AG04450 (cell line): Measurements from ENCODE around the gene NCOA3. TPM values are rescaled to one million over a fixed set of nuclear protein-coding genes. Genes with fewer than 3 reads are reported as not detected.
"Not testable (repeated sequence)": the region's sequence is repeated elsewhere in the genome, so short reads cannot be mapped to it uniquely, and the experiment has no call there.

Experiments
- CTCF ChIA-PET: fragments of 300-600, 350-600 bp; formaldehyde crosslinking; extraction: SDS; loops from one replicate; lab custom pipeline; 2022; ENCODE audit warnings: antibody characterized with exemption, inconsistent platforms; lab: Charles Lee
- POLR2A ChIA-PET: fragments of 350-600 bp; formaldehyde crosslinking; extraction: SDS; loops from one replicate; lab custom pipeline; 2021; ENCODE audit warnings: antibody characterized with exemption, inconsistent platforms; lab: Yijun Ruan, JAX
- DNase-seq: peaks from one replicate; pipeline ENCODE4 v3.0.0-alpha.2; 2011; ENCODE audit warnings: low read depth, low spot score
- H3K27ac ChIP-seq: one replicate; pipeline ENCODE4 v1.5.1; 2012; ENCODE audit warnings: low read depth, low read length, control low read depth
- H3K27me3 ChIP-seq: one replicate; pipeline ENCODE4 v1.6.0; 2012; ENCODE audit warnings: low read length; ENCODE audit not compliant: control insufficient read depth, insufficient read depth
- H3K4me3 ChIP-seq: 2 replicates; pipeline ENCODE4 v1.5.1; 2011; ENCODE audit warnings: mild to moderate bottlenecking, low read depth, low read length, control low read depth
- H3K9me3 ChIP-seq: 2 replicates; pipeline ENCODE4 v1.5.1; 2012; ENCODE audit warnings: low read length; ENCODE audit not compliant: control insufficient read depth, insufficient read depth
- polyA plus RNA-seq: library from polyadenylated mRNA; depleted of rRNA; stranded (reverse); fragments of >200 nt; gene quantifications from 2 replicates; pipeline ENCODE4 v1.2.3, GENCODE V29; 2011
- TF ChIP-seq, protein P1 (sequence below): IDR thresholded peaks from 2 replicates; pipeline ENCODE4 v1.5.1; 2011; ENCODE audit warnings: low read depth, low read length, control low read depth, inconsistent platforms

The NCOA3 gene
- polyA plus RNA-seq, 1 experiment = 25.4 TPM

DNA sequence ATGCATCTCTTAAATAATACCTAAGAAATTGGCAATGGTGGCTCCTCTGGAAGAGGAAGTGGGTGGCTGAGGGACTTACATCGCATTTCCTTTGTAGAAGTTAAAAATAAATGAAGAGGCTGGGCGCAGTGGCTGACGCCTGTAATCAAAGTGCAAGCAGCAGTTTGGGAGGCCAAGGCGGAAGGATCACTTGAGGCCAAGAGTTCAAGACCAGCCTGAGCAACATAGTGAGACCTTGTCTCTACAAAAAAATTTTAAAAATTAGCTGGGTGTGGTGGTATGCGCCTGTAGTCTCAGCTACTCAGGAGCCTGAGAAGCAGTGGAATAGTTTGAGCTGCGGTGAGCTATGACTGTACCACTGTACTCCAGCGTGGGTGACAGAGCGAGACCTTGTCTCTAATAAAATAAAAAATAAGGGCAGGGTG lies 12.2 kb upstream of the NCOA3 start:
- POLR2A ChIA-PET = no interaction called here
- Histone ChIP-seq H3K9me3 (no peaks in the 10 kb centered on the region), H3K4me3 (no peak overlapping the region), H3K27me3 (no peaks in the 10 kb centered on the region), H3K27ac (no peak overlapping the region)
- CTCF ChIA-PET = no interaction called here
- no peak for DNase-seq
- TF ChIP-seq, protein P1, sequence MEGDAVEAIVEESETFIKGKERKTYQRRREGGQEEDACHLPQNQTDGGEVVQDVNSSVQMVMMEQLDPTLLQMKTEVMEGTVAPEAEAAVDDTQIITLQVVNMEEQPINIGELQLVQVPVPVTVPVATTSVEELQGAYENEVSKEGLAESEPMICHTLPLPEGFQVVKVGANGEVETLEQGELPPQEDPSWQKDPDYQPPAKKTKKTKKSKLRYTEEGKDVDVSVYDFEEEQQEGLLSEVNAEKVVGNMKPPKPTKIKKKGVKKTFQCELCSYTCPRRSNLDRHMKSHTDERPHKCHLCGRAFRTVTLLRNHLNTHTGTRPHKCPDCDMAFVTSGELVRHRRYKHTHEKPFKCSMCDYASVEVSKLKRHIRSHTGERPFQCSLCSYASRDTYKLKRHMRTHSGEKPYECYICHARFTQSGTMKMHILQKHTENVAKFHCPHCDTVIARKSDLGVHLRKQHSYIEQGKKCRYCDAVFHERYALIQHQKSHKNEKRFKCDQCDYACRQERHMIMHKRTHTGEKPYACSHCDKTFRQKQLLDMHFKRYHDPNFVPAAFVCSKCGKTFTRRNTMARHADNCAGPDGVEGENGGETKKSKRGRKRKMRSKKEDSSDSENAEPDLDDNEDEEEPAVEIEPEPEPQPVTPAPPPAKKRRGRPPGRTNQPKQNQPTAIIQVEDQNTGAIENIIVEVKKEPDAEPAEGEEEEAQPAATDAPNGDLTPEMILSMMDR = no peak

DNA sequence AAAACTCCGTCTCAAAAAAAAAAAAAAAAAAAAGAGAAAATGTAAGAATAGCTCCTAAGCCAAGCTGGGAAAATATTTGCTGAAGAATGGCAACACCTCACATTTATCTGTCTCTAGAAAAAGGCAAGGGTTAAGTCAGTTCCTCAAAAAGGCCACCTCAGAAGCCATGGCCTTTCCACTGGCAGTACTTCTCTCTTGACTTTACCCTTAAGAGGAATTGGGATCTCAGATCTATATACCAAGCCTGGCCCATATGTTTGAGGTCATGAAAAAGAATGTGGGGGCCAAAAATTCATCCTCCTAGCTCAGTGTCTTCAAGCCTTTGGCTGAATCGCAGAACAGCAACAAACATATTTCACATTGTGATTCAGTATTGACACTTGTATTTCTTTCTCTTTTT lies 10.9 kb upstream of the NCOA3 start:
- no peaks in the 10 kb centered on the region for H3K9me3 ChIP-seq
- ChIA-PET CTCF (no interaction called here), POLR2A (interaction anchor here (0.8 kb wide), 1 partner anchor 11 kb away, joined by 3 read pairs; the partner anchor contains the start of gene NCOA3)
- TF ChIP-seq, protein P1 = no peak
- H3K27me3 ChIP-seq = no peaks in the 10 kb centered on the region
- no peak overlapping the region for H3K4me3 ChIP-seq
- H3K27ac ChIP-seq = no peak overlapping the region
- no peak for DNase-seq

DNA sequence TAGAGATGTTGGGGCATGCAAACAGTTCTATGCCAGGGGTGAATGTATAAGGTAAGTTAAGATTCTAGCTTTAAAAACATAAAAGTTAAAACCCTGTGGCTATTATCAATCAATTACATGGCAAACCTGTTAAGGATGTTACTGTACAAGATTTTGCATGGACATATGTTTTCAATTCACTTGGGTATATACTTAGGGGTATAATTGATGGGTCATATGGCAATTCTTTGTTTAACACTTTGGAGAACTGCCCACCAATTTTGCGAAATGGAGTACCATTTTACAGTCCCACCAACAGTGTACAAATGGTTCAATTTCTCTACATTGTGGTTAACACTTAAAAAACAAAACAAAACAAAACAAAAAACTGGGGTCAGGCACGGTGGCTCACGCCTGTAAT lies 9.4 kb upstream of the NCOA3 start:
- ChIA-PET CTCF (interaction anchor here (0.7 kb wide), 1 partner anchor 131 kb away, joined by 3 read pairs; no protein-coding TSS in a partner anchor), POLR2A (interaction anchor here (1.9 kb wide), 1 partner anchor 9 kb away, joined by 11 read pairs; the partner anchor contains the start of gene NCOA3)
- no peaks in the 10 kb centered on the region for H3K9me3 ChIP-seq
- TF ChIP-seq, protein P1 = no peak
- no peak overlapping the region for H3K27ac ChIP-seq
- no peaks in the 10 kb centered on the region for H3K27me3 ChIP-seq
- no peak overlapping the region for H3K4me3 ChIP-seq
- no peak for DNase-seq

DNA sequence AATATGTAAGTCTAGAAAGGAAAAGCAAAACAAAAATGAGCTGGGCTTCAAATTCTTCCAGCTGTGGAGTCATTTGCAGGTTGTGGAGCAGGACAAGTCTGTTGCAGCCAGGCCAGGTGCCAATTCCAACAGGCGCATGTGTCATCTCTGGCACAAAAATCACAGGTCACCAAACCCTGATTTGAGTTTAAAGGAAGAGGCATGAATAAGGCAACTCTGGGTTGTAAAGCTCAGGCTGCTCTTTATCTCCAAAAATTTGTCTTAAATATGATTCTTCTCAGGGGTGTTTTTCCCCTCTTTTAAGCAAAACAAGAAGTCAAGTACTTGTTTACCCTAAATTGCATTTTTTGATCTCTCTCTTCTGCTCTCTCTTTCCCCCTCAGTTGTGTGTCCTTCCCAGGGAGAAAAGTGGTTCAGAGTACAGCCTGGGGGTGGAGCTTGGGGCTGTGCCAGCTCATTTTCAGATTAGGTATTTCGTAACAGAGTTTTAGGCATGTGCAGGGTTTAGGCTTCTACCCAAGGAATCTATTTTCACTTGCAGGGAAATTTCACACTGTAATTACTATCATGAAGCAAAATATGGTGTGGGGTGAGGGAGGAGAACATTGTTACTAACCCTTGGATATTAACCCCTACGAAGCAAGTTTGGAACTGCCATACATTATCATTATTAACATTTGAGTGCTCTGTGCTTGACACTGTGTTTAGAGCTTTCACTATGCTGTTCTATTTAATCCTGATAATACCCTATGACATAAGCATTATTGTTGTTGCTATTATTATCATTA lies 8.3 kb upstream of the NCOA3 start:
- TF ChIP-seq, protein P1 = no peak
- Histone ChIP-seq H3K4me3 (no peak overlapping the region), H3K27me3 (no peaks in the 10 kb centered on the region), H3K27ac (no peak overlapping the region), H3K9me3 (no peaks in the 10 kb centered on the region)
- DNase-seq = no peak
- CTCF ChIA-PET = interaction anchor here (1.2 to 1.8 kb wide), 5 partner anchors 8 to 221 kb away, joined by 3 to 11 read pairs (median 9); partner anchors contain the start of gene NCOA3
- POLR2A ChIA-PET = interaction anchor here (0.5 to 1.9 kb wide), 4 partner anchors 8 to 1696 kb away, joined by 4 to 11 read pairs (median 5); partner anchors contain the start of gene NCOA3

DNA sequence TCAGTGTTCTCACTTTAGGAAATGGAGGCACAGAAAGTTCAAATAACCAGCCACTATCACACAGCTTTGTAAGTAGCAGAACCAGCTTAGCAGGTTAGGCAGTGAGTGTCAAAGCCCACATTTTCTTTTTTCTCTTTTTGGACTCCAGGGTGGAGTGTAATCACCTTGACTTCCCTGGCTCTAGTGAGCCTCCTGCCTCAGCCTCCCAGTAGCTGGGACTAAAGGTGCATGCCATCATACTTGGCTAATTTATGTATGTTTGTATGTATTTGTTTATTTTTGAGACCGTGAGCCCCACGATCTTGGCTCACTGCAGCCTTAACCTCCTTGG lies 7.8 kb upstream of the NCOA3 start:
- H3K9me3 ChIP-seq = no peaks in the 10 kb centered on the region
- ChIA-PET POLR2A (interaction anchor here (1.9 kb wide), 1 partner anchor 8 kb away, joined by 11 read pairs; the partner anchor contains the start of gene NCOA3), CTCF (interaction anchor here (1.2 to 1.8 kb wide), 5 partner anchors 8 to 221 kb away, joined by 3 to 11 read pairs (median 9); partner anchors contain the start of gene NCOA3)
- no peaks in the 10 kb centered on the region for H3K27me3 ChIP-seq
- no peak for DNase-seq
- H3K27ac ChIP-seq = no peak overlapping the region
- TF ChIP-seq, protein P1 = no peak
- no peak overlapping the region for H3K4me3 ChIP-seq

DNA sequence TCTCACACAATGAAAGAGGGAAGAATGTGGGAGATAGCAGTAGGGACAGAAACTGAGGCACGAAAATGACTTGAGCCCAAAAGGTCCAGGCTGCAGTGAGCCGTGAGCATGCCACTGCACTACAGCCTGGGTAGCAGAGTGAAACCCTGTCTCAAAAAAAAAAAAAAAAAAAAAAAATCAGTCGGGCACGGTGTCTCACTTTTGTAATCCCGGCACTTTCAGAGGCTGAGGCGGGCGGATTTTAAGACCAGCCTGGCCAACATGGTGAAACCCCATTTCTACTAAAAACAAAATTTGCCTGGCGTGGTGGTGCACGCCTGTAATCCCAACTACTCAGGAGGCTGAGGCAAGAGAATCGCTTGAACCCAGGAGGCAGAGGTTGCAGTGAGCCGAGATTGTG lies 7.1 kb upstream of the NCOA3 start:
- DNase-seq, H3K4me3 ChIP-seq, H3K9me3 ChIP-seq, H3K27ac ChIP-seq, POLR2A ChIA-PET, H3K27me3 ChIP-seq: not testable (repeated sequence)
- CTCF ChIA-PET = interaction anchor here (1.8 kb wide), 1 partner anchor 126 kb away, joined by 11 read pairs; no protein-coding TSS in a partner anchor
